Middle frontal gyrus (tissue), 1 donor: ENCODE measurements around the gene NHSL2.

Source experiments
- DNase-seq: peaks from one replicate; pipeline ENCODE4 v3.0.0-alpha.2; 2015; ENCODE audit warnings: low spot score; ENCODE audit errors: extremely low spot score

Gene NHSL2

DNA sequence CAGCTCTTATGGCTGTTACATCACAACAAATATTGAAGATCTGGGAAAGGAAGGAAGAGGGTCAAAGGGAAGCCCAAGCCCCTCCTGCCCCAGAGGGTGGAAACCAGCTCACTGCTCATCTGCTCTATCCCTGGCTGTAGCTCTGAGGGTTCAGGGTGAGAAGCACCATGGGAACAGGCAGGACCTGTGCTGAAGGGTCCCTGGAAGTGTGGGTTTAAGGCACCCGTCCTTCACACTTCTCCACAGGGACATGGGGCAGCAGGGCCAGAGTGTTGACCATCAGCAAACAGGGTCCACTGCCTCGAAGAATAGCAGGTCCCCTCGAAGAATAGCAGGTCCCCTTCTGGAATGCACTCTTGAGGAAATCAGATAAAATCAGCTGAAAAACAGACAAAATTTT is 216.7 kb downstream of the NHSL2 start:
- DNase-seq, result no peak

DNA sequence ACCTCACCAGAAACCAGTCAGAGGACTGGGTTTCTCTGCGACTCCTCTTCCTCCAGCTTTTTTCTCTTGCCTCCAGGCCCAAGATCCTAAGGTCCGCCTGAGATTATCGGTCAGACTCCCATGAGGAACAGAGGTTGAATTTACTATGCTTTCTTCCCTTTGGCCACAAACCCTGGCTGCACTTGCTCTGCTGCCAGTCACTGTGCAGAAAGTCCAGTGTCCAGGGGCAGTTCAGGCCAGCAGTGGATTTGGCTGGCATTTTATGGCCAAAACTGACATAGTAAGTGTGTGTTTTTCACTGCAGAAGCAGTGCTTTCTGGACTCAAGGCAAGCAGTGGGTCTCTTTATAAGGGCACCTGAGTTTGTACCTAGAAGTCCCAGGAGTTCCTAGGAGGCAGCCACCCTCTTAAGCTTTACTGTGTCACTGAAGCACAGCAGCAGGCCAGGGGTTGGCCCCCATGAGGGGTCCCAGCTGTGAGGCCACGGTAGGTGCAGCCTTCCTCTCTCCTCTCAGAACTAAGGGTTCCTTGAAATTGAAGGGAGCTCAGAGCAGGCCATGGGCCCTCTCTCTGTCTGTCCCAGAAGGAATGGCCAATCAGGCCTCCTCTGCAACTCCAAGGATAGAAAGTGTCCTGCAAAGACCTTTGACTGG is 217.7 kb downstream of the NHSL2 start:
- DNase-seq, result no peak

DNA sequence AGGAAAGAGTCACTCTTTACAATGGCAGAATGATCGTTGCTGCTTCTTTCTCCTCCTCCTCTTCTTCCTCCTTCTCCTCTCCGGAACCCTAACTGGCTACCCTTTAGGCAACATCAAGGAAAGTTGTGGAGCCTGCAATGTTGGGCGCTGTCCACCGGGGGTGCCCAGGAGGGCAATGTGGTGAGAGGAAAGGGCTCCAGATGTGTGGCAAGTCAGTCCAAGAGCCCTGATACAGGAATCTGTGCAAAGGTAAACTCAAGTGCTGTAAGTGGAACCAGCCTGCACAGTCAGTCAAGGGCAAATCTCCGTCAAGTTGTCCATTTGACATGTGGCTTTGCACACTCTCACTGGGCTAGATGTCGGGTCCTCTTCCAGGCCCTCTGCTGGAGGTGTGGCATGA is 218.2 kb downstream of the NHSL2 start:
- DNase-seq, result no peak

DNA sequence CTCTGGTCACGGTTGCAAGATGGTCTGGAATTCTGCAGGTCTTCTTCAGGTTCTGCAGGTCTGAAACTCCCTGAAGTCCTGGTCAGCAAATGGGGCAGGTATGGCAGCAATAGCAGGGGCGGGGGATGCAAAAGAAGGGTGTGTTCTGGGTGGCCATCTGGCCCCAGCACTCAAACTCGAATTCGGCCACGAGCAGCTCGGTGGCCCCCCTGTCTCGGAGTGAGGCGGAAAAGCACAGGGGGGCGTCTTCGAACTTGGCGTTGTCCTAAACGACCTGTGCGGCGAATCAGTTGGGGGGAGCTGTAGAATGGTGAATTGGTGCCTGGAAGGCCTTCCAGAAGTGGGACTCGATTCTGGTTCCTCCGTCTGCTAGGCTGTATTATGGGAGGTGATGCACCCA is 219.0 kb downstream of the NHSL2 start:
- no peak for DNase-seq

DNA sequence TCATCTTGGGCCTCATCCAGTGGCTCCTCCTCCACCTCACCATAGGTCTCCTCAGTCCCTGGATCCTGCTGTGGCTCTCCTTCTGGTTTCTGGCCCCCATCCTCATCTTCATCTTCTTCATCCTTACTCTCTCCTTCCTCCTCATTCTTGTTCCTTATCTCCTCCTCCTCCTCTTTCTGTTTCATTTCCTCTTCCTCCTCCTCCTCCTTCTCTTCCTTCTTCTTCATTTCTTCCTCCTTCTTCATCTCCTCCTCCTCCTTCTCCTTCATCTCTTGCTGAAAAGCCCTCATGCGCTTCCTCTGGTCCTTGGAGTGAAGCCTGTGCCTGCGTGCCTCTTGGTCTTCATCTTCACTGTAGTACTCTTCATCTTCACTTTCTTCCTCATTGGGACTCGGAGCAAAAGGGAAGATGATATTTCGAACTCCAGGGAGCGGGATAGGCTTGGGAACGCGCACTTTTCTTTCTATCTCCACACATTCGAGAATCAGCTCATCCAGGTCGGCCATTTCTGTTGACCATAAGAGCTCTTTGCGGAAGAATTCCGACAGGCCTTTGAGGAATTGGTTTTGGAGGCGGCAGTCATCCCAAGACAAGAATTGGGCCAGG is 219.6 kb downstream of the NHSL2 start:
- DNase-seq, result no peak

DNA sequence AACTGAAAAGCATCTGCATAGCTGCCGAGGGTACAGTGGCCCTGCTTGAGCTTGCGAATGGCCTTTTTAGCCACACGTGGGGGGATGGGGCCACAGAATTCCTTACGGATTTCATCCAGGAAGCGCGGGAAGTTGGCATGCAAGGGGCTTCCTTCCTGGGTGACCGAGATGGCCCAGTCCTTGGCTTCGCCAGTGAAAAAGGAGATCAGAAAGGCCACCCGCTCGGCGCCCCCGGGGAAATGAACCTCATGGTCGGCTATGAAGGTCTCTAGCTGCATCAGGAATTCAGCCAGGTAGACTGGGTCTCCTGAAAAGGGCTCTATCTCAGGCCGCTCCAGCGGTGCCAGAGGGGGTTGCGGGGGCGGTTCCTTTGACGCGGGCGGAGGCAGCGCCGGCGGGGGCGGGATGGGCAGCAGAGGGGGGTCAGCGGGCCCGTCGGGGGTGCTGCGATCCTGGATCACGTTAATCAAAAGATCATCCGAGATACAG is 220.2 kb downstream of the NHSL2 start:
- DNase-seq, result no peak

DNA sequence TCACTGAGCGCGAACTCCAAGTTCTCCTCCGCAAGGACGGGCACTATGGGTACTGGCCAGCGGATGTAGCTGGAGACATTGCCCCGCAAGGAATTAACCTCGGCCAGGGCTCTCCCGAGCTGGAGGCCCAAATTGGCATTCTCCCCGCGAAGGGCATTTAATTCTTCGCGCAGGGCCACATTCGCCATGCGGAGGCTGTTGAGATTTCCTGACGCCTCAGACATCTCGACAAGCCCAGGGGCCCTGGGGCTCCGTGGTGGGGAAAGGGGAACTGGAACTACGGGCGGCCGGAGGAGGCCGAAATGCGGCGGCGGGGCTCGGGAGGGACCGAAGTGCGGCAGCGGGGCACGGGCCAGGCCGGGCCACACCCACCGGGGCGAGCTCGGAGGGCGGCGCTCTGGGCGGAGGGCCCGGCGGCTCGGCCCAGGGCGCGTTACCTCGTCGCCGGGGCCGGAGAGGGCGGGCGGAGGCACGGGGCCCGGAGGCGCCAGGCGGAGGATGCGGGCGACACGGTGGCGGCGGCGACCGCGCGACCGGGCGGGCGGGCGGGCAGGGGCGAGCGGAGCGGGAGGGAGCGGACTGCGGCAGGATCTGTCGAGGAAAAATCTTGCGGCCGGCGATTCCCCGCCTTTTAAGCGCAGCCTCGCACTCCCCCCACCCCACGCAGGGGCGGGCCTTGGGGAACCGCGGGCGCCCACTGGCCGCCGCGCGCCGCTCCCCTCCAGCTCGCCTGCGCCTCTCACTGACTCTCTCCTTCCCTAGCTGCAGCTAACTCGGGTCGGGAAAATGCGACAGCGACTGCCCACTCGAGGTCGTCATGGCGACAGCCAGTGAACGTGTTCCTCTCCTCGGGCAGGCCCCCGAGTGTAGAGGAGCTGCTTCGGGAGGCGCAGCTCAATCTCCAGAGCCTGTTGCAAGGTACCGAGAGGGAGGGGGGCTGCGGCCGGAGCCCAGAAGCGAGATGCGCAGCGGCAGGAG is 221.0 kb downstream of the NHSL2 start, which contains the start of gene RTL5:
TSS of gene RTL5 (minus strand) at position 599 of the 978 bp plus-strand sequence.
- peak; percentile 66 for DNase-seq

DNA sequence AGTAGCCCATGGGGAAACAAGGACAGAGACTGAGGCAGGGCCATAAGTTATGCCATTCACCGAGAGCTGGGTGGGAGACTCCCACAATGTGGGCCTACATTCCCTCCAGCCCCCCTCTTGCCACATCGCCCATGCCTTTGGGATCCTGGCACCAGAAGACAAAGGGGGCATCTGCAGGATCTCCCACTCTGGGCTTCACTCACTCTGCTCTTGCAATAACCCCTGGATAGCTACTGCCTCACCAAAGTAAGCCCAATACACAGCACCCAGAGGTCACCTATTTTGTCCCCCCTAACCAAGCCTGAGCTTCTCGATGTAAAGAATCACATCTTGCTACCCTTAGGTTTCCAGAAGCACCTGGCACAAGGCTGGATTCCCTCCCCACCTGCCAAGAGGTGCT is 221.8 kb downstream of the NHSL2 start:
- no peak for DNase-seq

DNA sequence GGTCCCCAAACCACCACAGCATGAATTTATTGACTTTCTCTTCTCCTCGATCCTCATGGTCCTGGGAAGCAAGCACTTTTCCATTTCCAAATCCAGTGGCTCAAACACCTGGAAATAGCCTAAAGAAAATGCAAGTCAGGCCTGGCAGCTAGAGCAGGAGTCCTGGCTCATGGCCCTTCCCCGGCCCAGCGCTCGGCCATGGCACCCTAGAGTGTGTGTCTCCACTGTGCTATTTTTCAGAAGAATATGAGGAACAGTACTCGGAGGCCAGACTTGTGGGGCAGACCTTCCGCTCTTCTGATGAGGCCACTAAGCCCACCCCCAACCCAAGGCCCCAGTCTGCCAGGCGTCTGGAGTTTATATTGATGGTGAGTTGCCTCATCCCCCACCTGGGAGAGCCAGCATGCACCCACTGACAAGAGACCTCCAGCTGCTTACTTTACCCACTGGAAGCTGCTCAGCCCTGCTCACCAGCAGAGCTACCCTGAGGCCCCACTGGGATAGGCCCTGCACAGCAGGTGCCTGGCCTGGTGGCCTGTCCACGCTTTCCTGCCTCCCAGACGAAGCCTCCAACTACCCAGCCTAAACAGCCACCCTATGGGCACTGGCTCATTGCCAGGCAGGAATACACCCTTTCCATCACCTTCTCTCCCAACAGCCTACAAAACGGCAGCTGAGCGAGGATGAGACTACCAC is 223.4 kb downstream of the NHSL2 start:
- no peak for DNase-seq

DNA sequence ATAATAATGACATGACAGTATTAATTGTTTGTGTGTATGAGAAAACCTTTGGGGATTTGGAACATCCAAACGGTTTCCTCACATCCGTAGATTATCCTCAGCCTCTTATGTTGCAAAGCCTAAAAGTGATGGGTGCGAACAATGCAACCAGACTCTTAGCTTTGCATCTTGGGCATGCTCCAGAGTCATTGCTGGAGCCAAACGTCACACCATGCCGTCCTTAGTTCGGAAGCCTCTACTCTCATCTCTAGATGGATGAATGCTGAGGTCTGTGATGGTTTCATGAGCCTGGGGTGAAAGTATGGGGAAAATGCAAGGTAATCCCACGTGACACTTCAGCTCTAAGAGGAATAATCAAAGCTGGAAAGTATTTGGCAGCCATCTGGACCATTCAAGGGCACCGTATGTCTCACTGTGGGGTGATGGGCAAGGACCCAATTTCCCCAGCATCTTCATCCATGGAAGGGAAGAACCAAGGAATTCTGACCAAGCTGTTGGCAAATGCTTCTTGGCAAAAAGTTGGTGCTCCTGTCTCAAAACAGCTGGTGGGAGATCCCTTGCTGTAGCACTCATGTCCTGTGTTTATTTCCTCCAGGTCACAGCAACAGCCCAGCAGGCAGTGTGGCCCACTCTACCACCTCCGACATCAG is 227.3 kb downstream of the NHSL2 start:
- DNase-seq, result no peak

DNA sequence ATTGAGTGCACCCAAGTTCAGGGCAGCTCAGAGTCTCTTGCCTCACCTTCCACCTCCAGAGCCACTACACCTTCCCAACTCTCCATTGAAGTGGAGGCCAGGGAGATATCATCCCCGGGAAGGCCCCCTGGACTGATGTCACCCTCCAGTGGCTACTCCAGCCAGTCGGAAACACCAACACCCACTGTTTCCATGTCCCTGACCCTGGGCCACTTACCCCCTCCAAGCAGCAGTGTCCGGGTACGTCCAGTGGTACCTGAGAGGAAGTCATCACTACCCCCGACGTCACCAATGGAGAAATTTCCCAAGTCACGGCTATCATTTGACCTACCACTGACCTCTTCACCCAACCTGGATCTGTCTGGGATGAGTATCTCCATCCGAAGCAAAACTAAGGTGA is 228.9 kb downstream of the NHSL2 start:
- DNase-seq, result no peak

DNA sequence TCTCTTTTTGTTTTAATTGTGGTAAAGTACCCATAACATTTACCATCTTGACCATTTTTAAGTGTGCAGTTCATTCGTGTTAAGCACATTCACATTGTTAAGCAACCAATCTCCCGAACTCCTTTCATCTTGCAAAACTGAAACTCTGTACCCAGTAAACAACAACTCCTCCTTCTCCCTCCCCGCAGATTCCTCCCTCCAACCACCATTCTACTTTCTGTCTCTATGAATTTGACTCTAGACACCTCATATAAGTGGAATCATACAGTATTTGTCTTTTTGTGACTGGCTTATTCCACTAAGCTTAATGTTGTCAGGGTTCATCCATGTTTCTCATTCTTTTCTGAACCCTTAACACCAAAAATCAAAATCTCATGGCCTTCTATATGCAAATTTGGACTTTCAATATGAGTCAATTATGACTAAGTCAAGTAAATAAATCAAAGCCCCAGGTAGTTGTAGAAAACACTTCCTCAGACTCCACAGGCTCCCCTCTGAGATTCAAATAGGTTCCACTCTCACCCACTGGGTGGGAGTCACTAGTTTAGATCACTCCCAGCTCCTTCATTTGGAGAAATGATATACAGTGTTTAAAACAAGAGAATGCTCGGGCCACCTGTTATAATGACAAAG is 230.8 kb downstream of the NHSL2 start:
- no peak for DNase-seq

DNA sequence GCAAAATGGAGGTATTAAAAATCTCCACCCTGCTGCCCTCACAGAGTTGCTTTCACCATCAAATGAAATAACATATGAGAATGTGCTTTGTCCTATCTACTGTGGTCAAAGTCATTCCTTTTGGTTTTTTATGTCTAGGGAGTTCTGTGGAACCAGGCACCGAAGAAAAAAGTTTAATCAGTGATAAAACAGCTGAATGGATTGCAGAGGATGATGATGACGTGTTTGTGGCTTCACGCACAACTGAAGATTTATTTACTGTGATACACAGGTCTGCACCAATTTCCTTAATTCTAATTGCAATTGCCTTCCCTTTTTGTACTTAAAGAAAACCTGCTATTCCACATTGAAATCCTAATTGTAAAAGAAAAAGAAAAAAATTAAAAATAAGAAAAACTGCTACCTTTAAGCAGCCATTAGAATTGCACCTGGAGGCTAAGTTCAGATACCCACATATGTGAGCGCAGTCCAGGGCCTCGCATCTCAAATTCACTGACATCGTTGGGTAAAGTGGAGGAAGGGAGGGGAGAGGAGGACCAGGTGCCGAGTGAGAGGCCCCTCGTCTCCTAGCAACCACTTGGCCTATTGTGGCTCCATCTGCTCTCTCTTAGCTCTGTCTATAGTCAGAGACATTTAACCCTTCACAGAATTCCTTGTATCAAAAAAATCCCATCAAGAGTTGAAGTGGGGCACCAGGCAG is 231.6 kb downstream of the NHSL2 start:
- DNase-seq, result no peak

DNA sequence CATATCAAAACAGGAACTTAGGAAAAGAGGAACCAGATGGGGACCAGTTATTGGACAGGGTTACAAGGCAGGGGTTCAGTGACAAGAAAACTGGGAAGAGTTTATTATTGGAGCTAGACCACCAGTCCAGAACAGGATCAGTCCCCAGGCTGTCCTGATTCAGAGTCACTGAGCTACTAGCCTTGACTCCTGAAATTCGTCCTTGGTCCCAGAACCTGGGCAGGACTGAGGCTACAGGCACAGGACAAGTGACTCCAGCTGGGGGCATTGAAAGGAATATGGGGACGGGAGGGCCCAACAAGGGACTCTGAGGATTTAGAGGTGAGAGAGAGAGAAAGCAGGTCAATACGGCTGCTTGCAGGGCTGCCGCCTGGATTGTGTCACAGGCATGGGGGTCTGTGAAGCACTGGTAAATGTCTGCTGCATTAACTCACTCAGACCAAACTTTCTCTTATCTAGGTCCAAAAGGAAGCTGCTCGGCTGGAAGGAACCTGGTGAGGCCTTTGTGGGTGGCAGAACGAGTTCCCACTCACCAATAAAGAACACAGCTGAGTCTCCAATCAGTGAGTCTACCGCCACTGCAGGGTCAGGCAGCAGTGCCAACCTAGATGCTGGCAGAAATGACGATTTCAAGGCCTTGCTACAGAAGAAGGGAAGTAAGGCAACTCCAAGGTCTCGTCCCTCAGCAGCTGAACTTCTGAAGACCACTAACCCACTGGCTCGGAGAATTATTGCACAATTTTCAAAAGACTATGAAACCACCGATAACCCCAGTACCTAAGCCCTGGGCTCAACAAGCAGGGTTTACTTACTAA is 232.4 kb downstream of the NHSL2 start:
- no peak for DNase-seq

DNA sequence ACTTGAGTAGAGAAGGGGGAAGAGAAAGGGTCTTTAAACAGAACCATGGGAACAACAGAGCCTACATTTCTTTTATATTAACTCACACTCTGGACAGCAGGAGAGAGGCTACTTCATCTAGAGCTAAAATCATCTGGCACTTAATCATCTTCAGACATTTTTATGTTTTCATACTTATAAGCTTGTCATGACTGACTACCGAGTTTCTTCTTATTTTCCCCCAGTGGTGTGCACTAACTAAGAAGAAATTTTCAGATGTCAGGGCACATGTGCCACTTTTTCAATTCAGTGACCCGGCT is 232.9 kb downstream of the NHSL2 start:
- DNase-seq, result no peak

DNA sequence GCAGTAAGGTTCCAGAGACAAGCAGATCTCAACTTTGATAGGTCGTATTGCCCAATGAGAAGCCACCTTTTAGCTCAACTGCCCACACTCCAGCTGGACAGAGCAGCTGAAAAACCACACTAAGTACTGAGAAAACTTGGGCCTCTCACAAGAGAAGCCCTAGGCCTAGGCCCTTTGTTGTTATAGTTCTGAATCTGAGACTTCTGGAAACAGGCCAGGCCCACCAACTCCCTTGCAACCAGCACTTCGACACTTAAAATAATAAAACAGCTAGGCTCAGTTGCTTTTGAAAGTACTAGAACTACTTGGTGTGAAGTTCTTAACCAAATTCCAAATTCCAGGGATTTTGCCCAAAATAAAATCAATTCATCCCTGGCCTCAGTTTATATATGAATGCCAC is 234.5 kb downstream of the NHSL2 start:
- DNase-seq, result no peak

DNA sequence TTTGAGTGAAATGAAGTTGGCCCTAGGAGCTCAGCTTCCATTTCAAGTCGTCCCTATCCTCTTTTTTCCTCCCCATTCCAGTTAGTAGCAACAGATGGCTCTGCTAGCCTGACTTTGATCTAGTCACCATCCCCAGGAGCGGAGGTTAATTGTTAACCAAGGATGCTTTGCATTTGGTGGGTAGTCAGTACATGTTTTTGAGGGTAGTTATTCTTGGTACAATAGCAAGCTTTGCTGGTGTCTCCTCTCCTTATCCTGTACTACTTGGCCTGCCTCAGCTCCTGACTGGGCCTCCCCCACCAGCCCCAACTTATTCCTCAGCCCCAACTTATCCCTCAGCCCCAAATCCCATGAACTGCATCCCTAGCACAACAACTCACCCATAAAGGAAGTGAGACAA is 235.9 kb downstream of the NHSL2 start:
- DNase-seq, result no peak

DNA sequence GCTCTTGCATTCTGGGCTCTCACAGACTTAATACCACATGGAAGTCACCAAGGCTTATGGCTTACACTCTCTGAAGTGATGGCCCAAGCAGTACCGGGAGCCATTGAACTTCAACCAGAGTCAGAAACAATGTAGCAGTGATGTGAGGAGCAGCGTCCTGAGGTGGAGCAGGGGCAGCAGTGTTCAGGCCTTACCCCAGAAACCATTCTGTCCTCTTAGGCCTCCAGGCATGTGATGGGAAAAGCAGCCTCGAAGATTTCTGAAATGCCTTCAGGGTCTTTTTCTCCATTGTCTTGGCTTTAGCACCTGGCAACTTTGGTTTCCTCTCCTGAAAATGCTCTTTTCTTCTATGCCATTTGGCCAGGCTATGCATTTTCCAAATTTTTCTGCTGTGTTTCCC is 248.1 kb downstream of the NHSL2 start:
- no peak for DNase-seq

DNA sequence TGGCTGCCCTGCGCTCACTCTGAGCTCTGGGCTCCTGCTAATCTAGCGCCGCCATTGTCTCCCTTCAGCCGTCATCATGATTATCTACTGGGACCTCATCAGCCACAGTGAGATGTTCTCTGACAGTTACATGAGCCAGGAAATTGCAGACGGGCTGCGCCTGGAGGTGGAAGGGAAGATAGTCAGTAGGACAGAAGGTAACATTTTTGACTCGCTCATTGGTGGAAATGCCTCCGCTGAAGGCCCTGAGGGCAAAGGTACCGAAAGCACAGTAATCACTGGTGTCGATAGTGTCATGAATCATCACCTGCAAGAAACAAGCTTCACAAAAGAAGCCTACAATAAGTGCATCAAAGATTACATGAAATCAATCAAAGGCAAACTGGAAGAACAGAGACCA is 249.1 kb downstream of the NHSL2 start:
- no peak for DNase-seq
